ENCODE data around the gene SPRY2.

DNA sequence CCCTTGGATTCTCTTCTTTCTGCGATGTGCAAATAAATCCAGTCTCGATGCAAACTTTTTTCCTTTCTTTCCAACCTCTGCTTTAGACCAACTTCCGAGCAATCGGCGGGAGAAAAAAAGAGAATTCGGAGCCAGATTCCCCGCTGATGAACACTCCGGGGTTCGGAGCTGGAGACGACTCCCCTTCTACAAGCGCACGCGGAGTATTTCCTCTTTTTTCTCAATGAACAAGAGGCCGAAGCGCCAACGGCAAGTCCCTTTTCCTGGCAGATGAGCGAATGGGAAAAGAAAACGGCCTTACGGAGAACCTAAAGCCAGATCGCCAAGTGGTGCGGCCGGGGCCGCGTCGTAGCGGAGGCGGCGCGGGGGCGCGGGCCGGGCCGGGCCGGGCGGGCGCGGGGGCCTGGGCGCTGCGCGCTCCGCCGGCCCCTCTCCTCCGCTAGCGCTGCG is 250 bp downstream of the SPRY2 start:
- no peak for TF ChIP-seq NFRKB (IDR thresholded peaks at IDR 0.05)
- TF ChIP-seq FOXK2 (IDR thresholded peaks at IDR 0.05) = no peak
- no peak for TF ChIP-seq FOXA1 (IDR thresholded peaks at IDR 0.05)
- TF ChIP-seq L3MBTL2 (conservative IDR thresholded peaks at IDR 0.05) = no peak
- TF ChIP-seq ZNF384 (IDR thresholded peaks at IDR 0.05) = no peak
- TF ChIP-seq SP1 (IDR thresholded peaks at IDR 0.05) = no peak
- no peak for TF ChIP-seq LEF1 (IDR thresholded peaks at IDR 0.05; ENCODE audit: borderline replicate concordance)
- TF ChIP-seq FOXM1 (IDR thresholded peaks at IDR 0.05; ENCODE audit: borderline replicate concordance) = 0 out of 2 replicates have a peak, but pooled peaks have one; percentile 24

All from HEK293T (cell line).